Upper lobe of left lung (tissue), 4 donors: Measurements from ENCODE around the gene ABCA13.

ENCODE experiments used
- CTCF ChIP-seq, 6 experiments: fragments of 450-650 bp in 4 of 6; fragments of 200-600 bp in 2 of 6; sonication (generic) in 2 of 6; IDR thresholded peaks; one replicate each; pipeline ENCODE4 v1.5.1; 2016 to 2019; ENCODE audit warnings: antibody characterized with exemption in 6 of 6
- EP300 ChIP-seq, 4 donors: sonication (generic); formaldehyde crosslinking; IDR thresholded peaks; one replicate each; pipeline ENCODE4 v1.5.1; 2017; ENCODE audit warnings: antibody characterized with exemption in 4 of 4, control low read depth in 2 of 4

GRCh38 chr7:48438206-48438605 lies 266.9 kb downstream of the ABCA13 start:
- TF ChIP-seq CTCF (IDR thresholded peaks at IDR 0.05) (no peak), EP300 (IDR thresholded peaks at IDR 0.05) (no peak)
